HG02840 (cell line): ENCODE measurements around the gene KRTAP4-3.
"Not testable (repeated sequence)": the region's sequence is repeated elsewhere in the genome, so short reads cannot be mapped to it uniquely, and the experiment has no call there.

Experiments
- ATAC-seq: cut with Tn5 transposase; IDR thresholded peaks from one replicate; pipeline ENCODE4 v1.9.1; 2021; ENCODE audit warnings: mild to moderate bottlenecking, moderate library complexity, moderate number of reproducible peaks; ENCODE audit not compliant: unreplicated experiment, low FRiP score

KRTAP4-3 gene

GRCh38 chr17:41160190-41160589, 7.8 kb downstream of the KRTAP4-3 start:
- not testable (repeated sequence) for ATAC-seq

DNA sequence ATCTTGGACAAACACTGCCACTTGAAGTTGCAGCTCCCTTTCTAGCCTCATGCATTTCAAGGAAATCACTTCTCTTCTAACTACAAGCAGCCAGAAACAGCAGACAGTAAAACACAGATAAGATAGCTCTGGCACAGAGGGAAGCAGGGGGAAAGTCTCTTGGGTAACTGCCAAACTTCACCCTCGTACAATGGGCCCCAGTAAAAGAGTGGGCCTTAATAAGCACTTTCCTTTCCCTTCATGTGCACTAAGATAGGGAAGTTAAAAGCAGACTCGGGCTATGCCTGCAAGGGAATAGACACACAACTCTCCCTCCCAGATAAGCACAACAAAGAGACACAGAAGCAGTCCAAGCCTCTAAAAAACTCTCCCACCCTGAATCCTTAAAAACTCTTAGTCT, 14.2 kb downstream of the KRTAP4-3 start:
- no peak for ATAC-seq

DNA sequence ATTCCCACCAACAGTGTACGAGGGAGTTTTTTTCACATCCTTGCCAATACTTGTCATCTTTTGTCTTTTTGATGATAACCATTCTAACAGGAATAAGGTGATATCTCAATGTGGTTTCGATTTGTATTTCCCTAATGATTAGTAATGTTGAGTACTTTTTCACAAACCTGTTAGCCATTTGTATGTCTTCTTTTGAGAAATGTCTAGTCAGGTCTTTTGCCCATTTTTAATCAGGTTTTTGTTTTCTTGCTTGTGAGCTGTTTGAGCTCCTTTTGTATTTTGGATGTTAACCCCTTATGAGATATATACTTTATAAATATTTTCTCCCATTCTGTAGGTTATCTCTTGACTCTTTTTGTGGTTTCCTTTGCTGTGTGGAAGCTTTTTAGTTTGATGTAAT, 16.5 kb downstream of the KRTAP4-3 start:
- no peak for ATAC-seq

- ATAC-seq, result no peak
These were observed 18.0 kb downstream of the KRTAP4-3 start for GRCh38 chr17:41150026-41150425.

DNA sequence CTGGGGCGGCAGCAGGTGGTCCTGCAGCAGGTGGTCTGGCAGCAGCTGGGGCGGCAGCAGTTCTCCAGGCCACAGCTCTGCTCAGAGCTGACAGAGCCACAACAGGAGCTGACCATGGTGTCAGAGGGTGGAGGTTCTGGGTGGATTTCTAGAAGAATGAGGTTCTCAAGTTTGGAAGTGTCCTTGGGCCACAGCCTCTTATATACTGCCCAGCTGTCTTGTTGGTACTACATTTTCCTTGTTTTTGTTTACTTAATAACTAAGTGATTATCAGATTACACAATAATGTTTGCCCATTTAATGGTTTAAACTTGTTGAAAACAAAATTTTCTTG, 18.4 kb downstream of the KRTAP4-3 start, which contains the start of gene KRTAP4-5:
Gene KRTAP4-5, minus strand, starts transcription at position 174 of the 334 bp plus-strand sequence. Its CDS starts 58 bp downstream, at position 116.
- ATAC-seq, result no peak

GRCh38 chr17:41148971-41149651, 18.9 kb downstream of the KRTAP4-3 start:
- not testable (repeated sequence) for ATAC-seq

DNA sequence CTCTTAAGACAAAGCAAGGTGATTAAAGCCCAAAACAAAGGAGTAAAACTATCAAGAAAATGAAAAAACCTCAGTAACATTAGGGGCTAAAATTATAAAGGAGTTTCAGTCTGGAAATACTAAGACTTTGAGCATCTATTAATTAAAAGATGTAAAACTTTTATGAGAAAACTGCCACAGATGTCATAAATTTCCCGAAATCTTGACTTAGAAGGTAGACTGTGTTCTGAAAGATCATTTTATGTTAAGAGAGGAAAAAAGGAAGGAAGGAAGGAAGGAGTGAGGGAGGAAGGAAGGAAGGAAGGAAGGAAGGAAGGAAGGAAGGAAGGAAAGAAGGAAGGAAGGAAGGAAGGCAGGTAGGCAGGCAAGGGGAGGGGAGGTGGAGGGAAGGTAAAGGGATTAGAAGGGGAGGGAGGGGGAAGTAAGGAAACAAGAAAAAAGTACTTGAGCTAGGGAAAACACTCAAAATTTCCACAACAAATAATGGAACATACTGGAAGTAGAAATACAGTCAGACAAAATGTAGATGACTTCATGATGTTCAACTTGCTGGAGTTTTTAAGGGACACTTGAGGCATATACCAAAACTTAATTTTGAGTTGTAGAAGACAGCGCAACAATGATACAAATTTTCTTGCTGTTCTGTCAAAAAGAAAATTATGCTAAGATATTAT, 20.4 kb downstream of the KRTAP4-3 start:
- ATAC-seq, result no peak

DNA sequence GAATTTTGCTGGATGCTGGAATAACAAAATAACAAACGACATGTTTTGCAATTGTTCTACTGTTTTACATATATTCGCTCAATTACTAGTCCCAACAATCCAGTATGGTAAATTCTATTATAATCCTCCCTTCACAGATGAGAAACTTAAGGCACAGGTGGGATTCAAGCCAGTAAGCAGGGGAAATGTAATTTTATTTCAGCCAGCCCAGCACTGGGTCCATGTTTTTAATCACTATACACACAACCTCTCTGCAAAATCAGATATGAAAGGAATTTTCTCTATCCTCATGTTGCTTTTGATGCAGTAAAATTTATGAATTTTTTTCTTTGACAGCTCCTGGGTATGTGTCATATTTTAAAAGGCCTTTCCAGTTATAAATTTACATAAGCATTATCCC, 22.8 kb downstream of the KRTAP4-3 start:
- ATAC-seq, result no peak

DNA sequence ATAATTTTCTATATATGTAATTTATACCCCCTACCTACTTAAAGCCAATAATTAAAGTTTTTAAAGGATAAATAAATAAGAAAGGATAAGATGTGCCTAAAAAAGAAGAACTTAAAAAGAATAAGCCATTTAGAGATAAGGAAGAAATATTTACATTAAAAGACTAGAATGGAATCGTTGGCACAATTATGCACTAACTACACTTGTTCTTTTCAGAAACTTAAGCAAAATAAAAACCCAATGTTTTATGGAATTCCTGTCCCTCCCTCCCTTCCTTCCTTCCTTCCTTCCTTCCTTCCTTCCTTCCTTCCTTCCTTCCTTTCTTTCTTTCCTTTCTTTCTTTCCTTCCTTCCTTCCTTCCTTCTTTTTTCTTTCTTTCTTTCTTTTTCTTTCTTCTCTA, 23.2 kb downstream of the KRTAP4-3 start:
- no peak for ATAC-seq

GRCh38 chr17:41141361-41141760, 26.7 kb downstream of the KRTAP4-3 start:
- no peak for ATAC-seq

- no peak for ATAC-seq
These were observed 27.5 kb downstream of the KRTAP4-3 start, which contains the start of gene KRTAP4-6 for GRCh38 chr17:41140360-41141131. KRTAP4-6 (minus strand) TSS chr17:41140544; CDS start chr17:41140487, 57 bp downstream.

GRCh38 chr17:41139865-41140264, 28.2 kb downstream of the KRTAP4-3 start:
- ATAC-seq, result not testable (repeated sequence)

DNA sequence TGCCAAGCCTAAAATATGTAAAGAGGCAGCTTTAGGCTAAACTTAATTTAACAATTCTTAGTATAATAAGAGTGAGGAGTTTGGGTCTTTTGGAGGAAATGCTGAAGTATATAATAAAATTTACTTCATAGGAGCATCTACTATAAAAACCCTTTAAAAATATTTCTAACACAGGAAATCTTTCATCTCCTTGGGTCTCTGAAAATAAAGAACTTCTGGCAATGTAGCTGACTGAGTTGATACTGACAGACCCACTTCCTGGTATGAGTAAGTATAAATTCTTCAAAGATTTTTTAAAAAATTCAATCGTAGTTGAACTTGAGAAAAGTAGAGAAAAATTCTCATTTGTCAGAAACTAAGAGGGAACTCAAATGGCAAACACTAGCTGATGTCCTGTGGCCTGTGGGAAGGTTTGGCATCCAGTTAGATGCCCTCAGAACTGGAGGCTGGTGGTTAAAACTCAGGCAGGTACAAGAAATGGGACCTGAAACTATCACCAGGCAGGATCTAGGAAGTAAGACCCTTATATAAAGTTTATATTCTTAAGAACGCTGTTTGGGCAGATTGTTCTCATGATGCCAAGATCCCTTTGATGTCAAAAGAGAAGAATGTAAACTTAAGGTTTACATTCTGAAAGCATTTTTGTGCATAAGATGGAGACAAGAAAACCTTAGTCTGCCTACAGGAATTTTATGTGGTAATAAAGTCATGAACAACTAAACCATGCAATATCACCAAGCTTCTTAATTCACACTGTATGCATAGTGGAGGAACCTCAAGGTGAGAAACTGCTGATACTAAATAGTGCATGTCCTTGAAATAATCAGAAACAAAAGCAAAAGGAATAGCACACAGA, 33.9 kb downstream of the KRTAP4-3 start:
- ATAC-seq, result no peak

- no peak for ATAC-seq
These were observed 36.0 kb downstream of the KRTAP4-3 start for GRCh38 chr17:41131979-41132378.

GRCh38 chr17:41127371-41127770, 40.6 kb downstream of the KRTAP4-3 start:
- ATAC-seq, result no peak

DNA sequence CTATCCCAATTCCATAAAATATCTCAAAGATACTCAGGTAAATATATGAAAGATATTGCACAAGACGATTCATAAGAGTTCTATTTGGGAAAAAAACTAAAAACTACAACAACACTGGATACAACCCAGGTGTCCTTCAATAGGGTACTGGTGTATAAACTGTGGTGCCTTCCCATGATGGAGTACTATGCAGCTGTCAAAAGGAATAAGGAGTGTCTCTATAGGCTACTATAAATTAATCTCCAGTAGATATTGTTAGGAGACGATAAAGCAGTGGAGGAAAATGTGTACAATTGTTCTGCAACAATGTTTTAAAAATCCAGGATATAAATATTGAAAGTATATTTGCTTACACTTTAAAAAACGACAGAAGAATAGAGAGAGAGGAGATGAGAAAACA, 41.6 kb downstream of the KRTAP4-3 start:
- no peak for ATAC-seq

DNA sequence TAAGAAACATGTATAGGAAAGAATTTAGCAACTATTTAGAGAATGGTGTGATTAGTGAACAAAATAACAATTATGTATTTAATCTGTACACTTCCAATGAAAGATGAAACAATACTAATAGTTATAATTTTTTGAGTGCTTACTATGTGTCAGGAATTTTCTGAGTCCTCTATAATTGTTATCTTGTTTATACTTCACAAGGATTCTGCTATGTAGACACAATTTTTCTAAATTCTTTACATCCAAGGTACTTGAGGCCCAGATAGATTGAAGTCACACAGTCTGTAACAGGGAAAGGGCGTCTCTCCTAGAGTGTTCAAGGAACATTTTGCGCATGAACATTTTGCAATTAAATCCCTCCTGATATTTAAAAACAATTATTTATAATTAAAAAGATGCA, 43.0 kb downstream of the KRTAP4-3 start:
- no peak for ATAC-seq

DNA sequence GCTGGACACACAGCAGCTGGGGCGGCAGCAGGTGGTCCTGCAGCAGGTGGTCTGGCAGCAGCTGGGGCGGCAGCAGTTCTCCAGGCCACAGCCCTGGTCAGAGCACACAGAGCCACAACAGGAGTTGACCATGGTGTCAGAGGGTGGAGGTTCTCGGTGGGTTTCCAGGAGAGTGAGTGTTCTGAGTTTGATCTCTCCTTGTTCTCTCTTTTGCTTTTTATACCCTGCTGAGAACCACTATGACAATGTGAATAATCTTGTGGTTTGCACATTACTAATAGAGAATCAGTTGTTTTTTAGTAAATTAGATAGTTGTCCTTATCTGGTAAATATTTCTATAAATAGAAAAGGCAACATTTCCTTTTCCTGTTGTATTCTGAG, 44.0 kb downstream of the KRTAP4-3 start, which contains the start of gene KRTAP4-12:
Gene KRTAP4-12, minus strand, starts transcription at position 192 of the 381 bp plus-strand sequence. Its CDS starts 60 bp downstream, at position 132.
- not testable (repeated sequence) for ATAC-seq

- ATAC-seq, result not testable (repeated sequence)
These were observed 44.6 kb downstream of the KRTAP4-3 start for GRCh38 chr17:41123292-41123990.

DNA sequence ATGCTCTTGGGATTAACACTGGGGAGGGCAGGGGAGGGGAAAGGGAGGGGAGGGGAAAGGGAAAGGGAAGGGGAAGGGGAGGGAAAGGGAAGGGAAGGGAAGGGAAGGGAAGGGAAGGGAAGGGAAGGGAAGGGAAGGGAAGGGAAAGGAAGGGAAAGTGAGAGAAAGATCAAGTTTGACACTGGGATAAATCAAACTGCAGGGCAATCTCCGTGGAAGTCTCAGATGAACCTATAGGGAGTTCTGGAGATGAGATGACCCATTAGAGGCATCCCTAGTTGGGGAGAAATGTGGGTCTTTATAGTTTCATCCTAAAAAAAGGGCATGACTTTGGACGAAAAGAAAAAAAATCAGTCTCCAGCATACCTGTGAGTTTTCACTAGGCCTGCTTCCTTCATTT, 46.3 kb downstream of the KRTAP4-3 start:
- no peak for ATAC-seq
